OCI-LY7 (cell line): Measurements from ENCODE around the gene PLEKHM3.

Source experiments
- CTCF ChIP-seq: fragments of 200-600 bp; sonication (generic); conservative IDR thresholded peaks from 2 replicates; pipeline ENCODE4 v1.5.1; 2014; ENCODE audit warnings: mild to moderate bottlenecking, antibody characterized with exemption, low read length, moderate library complexity, mixed read lengths
- EZH2phosphoT487 ChIP-seq: fragments of 200-600 bp; sonication (generic); IDR thresholded peaks from 2 replicates; pipeline ENCODE4 v1.6.1; 2018; ENCODE audit warnings: low read depth, borderline replicate concordance, mild to moderate bottlenecking, mixed run types, antibody characterized with exemption, low read length, moderate library complexity, mixed read lengths

GRCh38 chr2:207839028-207839427 lies 186.3 kb downstream of the PLEKHM3 start:
- TF ChIP-seq CTCF (no peak), EZH2phosphoT487 (no peak)
